HG03342 (cell line): Measurements from ENCODE around the gene KLF12.

Source experiments
- ATAC-seq: cut with Tn5 transposase; IDR thresholded peaks from one replicate; pipeline ENCODE4 v1.9.1; 2021; ENCODE audit warnings: mild to moderate bottlenecking, moderate library complexity; ENCODE audit not compliant: unreplicated experiment

Gene KLF12

DNA sequence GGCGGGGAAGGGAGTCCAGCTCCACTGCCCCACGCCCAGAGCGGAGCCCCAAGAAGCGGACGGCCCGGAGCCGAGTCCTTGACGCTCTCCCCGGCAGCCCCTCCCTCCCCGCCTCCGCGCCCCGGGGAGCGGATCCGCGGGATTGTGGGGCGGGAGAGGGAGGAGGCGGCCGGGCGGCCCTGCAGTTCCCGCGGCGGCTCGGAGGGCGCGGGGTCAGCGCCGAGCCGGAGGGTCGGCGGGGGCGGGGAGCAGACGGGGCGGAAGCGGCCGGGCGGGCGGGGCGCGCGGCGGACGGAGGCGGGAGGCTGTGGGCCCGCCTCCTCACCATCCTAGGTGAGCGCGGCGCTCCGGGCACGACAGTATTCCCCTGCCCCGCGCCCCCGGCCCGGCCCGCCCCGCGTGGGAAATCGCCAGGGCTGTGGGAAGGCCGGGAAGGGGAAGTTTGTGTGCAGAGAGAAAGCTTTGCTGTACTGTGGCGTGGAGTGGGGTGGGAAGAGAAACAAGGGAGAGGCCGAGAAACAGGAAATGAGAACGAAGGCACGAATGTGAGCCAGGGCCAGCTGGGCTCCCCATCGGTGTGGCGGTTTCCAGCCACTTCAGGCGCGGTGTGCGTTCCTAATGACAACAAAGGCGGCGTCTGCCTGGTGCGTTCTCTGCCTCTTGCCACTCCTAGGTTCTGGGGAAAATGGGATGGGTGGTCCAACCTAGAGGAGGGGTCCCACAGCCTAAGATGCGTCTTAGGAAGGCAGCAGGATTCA is 1.3 kb upstream of the KLF12 start:
- ATAC-seq, result peak; percentile 40

DNA sequence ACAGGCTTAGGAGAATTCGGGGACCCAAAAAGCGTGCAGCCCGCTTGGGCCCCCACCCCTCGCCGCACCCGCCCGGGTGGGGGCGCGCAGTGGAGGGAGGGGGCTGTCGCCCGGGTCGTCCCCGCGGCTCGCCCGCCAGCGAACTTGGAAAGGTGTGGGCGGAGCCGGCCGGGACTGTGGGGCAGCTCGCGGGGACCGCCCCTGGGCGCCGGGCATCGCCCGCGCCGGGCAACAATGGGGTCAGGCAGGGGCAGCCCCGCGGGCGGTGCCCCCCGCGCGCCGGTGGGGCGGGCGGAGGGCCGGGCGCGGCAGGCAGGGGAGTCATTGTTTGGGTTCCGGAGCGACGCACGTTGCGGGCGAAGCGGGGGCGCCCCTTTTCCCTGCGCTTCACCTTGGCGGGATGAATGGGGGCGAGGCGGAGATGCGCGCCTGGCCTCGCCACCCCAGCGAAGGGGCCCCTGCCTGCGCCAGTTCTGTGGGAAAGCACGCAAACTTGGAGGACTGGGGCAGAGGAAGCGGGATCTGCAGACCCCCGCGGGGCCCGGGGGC is 647 bp upstream of the KLF12 start:
- ATAC-seq, result peak; percentile 18

GRCh38 chr13:74133657-74134201 is 475 bp downstream of the KLF12 start:
- ATAC-seq, result peak; percentile 43

GRCh38 chr13:74132776-74133656 is 1.2 kb downstream of the KLF12 start:
- ATAC-seq, result no peak

- ATAC-seq, result no peak
Measured at GRCh38 chr13:74132152-74132775, 1.9 kb downstream of the KLF12 start.

DNA sequence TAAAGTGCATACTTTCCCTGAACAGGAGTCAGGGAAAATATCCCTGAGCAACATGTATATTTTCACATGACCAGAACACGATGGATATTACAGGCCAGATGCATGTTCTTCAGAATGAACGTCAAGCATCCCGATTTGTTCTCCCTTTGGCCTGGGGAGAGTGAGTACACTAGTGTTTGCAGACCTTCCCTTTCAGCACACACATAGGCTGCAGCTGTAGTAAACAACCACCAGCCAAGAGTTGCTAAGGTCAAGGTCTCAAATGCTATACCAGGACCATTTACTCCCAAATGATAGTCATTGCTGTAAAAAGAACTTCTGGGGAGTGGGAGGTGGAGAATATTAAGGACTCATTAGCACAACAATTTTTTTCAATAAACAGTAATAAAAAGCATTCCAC is 3.0 kb downstream of the KLF12 start:
- ATAC-seq, result no peak

- ATAC-seq, result no peak
Measured at GRCh38 chr13:74129500-74130191, 4.6 kb downstream of the KLF12 start.

DNA sequence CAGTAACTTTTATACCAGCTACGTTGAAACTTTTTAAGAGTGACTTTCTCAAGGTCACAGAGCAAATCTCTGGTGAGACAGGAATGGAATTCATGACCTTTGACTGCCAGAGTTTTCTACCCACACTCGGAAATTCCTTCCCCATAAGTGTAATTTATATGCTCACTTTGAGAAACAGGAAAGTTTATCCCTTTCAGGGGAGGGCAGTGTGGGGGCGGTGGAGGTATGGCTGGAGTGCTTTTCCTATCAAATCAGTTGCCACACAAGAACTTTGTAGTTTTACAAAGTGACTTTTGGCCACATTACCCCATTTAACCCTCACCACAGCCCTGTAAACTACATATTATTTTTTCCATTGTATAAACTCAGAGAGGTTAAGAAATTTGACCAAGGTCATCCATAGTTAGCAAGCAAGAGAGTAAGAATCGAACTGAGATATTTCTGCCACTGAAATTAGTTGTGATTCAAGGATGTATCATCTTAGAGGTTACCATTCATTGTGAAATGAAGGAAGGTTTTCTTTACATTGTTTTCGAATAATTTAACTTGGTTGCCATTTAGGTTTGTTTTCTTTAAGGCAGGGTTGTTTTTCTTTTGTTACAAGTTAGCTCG is 5.9 kb downstream of the KLF12 start:
- no peak for ATAC-seq

- no peak for ATAC-seq
Measured at GRCh38 chr13:74118328-74118727, 15.9 kb downstream of the KLF12 start.

DNA sequence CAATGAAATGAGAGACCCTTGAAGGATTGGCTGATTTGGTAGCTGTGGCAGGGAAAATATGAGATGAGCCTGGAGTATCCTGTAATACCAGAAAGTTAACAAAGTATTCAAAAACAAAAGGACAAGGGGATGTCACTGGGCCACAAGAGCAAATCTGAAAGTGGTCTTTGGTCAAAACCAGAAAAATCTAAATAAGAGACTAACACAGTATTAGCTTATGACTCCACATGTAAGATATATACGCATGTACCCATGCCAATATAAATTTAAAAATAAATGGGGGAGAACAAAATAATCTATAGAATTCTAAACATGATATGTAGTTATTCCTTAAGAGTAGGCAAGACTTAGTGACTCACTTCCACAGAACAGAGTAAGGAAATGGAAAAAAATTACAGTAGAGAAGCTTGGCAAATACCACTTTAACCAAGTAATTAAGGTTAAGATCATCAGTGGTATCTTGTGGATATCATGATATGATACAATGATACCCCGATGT is 16.9 kb downstream of the KLF12 start:
- ATAC-seq, result no peak

DNA sequence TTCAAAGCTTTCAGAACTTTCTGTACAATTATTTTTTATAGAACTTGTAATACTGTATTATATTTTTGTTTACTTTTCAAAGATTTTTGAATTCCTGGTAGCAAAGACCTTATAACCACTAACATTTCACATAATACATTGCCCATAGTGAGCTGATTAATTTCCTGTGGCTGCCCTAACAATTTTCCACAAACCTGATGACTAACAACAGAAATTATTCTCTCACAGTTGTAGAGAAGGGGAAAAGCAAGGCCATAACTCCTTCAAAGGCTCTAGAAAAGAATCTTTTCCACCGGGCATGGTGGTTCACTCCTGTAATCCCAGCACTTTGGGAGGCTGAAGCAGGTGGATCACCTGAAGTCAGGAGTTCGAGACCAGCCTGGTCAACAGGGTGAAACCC is 19.1 kb downstream of the KLF12 start:
- no peak for ATAC-seq

DNA sequence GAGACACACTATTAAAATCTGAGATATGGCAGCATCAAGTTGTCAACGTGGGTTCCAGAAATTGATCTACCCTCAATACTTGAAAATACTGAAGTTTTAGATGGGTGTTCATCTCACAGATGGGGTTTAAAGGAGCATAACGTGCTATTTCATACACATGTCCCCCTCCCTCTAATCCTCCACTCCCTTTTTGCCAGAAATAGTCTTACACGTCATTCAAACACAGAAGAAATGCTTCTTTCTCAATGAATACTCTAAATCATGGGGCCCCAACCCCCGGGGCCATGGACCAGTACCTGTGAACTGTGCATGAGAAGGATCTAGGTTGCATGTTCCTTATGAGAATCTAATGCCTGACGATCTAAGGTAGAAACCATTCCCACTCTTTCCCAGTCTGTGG is 19.6 kb downstream of the KLF12 start:
- no peak for ATAC-seq

DNA sequence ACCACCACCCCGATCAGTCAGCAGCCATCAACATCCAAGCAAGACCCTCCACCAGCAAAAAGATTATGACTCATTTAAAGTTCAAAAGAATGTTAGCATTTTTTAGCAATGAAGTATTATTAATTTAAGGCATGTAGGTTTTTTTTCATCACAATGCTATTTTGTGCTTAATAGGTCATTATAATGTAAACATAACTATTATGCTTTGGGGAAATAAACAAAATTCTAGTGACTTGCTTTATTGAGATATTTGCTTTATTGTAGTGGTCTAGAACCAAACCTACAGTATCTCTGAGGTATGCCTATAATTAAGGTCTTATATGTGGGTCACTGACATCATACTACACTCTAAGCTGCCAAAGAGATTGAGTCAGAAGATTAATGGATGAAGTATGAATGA is 20.0 kb downstream of the KLF12 start:
- no peak for ATAC-seq

DNA sequence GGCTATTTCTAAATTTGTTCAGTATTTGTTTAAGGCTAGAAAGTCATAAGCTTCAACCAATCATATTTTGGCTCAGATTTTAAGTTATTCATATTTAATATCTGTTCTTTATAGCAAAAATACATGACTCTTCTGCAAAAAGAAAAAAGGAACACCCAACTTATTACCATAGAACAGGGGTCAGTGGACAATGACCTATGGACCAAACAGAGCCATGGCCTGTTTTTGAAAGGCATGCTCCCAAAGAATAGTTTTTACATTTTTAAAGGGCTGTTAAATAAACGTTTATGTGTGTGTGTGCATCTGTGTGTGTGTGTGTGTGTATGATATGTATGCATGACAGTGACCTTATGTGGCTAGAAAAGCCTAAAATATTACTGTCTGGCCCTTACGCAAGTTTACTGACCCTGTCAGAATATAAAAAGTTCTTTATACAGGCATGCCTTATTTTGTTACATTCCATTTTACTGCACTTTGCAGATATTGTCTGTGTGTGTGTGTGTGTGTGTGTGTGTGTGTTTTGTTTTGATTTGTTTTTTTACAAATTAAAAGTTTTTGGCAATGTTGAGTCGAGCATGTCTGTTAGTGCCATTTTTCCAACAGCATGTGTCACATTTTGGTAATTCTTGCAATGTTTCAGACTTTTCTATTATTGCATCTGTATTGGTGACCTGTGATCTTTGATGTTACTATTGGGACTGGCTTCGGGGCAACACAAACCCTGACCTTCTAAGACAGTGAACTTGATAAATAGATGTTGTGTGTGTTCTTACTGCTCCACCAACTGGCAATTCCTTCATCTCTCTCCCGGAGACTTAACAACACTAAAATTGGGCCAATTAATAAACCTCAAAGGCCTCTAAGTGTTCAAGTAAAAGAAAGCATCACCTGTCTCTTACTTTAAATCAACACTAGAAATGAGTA is 22.0 kb downstream of the KLF12 start:
- no peak for ATAC-seq

- ATAC-seq, result no peak
Measured at GRCh38 chr13:74111399-74111798, 22.8 kb downstream of the KLF12 start.

- ATAC-seq, result no peak
Measured at GRCh38 chr13:74110053-74110452, 24.2 kb downstream of the KLF12 start.

DNA sequence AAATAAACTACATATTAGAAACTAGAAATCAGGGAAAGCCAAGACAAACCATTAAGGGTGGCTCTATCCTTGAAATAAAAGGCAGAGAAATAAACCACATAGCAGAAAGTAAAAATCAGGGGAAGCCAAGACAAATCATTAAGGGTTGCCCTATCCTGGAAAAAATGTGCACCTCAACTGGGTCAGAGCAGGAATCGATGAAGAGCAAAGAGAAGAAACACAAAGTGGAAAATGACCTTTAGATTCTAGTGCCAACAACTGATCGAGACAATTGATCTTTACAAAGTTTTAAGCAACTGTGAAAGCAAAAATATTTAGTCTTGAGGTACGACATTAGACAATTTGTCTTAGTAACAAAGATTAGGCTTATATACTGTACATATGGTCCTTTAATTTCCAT is 26.6 kb downstream of the KLF12 start:
- no peak for ATAC-seq

- ATAC-seq, result no peak
Measured at GRCh38 chr13:74105871-74106270, 28.3 kb downstream of the KLF12 start.
